Measurements from ENCODE around the gene SDHA.
"Not testable (repeated sequence)": the region's sequence is repeated elsewhere in the genome, so short reads cannot be mapped to it uniquely, and the experiment has no call there.

GRCh38 chr5:235527-235926, 17.4 kb downstream of the SDHA start:
- not testable (repeated sequence) for TF ChIP-seq CTCF, POLR2A (IDR thresholded peaks at IDR 0.05)
